Measurements from ENCODE around the gene TBRG4.

TBRG4 gene

GRCh38 chr7:45143616-45144015, 32.1 kb upstream of the TBRG4 start:
- no peak for DNase-seq (ENCODE audit: low read depth in 2 of 2)

GRCh38 chr7:45140827-45141226, 29.3 kb upstream of the TBRG4 start:
- no peak for DNase-seq (ENCODE audit: low read depth in 2 of 2)

- no peak for DNase-seq (ENCODE audit: low read depth in 2 of 2)
These were observed 27.2 kb upstream of the TBRG4 start for GRCh38 chr7:45138433-45139267.

- DNase-seq (ENCODE audit: low read depth in 2 of 2) = peak in 1 of 2 donors; percentile 39
These were observed 24.9 kb upstream of the TBRG4 start for GRCh38 chr7:45136106-45137060.

- DNase-seq (ENCODE audit: low read depth in 2 of 2) = no peak
These were observed 22.4 kb upstream of the TBRG4 start for GRCh38 chr7:45133877-45134276.

GRCh38 chr7:45133352-45133751, 21.9 kb upstream of the TBRG4 start:
- DNase-seq (ENCODE audit: low read depth in 2 of 2) = no peak

GRCh38 chr7:45132708-45133320, 21.3 kb upstream of the TBRG4 start:
- no peak for DNase-seq (ENCODE audit: low read depth in 2 of 2)

- no peak for DNase-seq (ENCODE audit: low read depth in 2 of 2)
These were observed 20.4 kb upstream of the TBRG4 start for GRCh38 chr7:45131891-45132290.

GRCh38 chr7:45130910-45131309, 19.4 kb upstream of the TBRG4 start:
- no peak for DNase-seq (ENCODE audit: low read depth in 2 of 2)

GRCh38 chr7:45129906-45130305, 18.4 kb upstream of the TBRG4 start:
- no peak for DNase-seq (ENCODE audit: low read depth in 2 of 2)

- no peak for DNase-seq (ENCODE audit: low read depth in 2 of 2)
These were observed 17.8 kb upstream of the TBRG4 start for GRCh38 chr7:45129181-45129800.

- DNase-seq (ENCODE audit: low read depth in 2 of 2) = no peak
These were observed 15.4 kb upstream of the TBRG4 start for GRCh38 chr7:45126920-45127319.

GRCh38 chr7:45126201-45126600, 14.7 kb upstream of the TBRG4 start:
- DNase-seq (ENCODE audit: low read depth in 2 of 2) = no peak

- DNase-seq (ENCODE audit: low read depth in 2 of 2) = no peak
These were observed 13.9 kb upstream of the TBRG4 start for GRCh38 chr7:45125193-45125904.

- DNase-seq (ENCODE audit: low read depth in 2 of 2) = no peak
These were observed 12.6 kb upstream of the TBRG4 start for GRCh38 chr7:45123913-45124710.

- DNase-seq (ENCODE audit: low read depth in 2 of 2) = no peak
These were observed 11.7 kb upstream of the TBRG4 start for GRCh38 chr7:45122975-45123860.

- no peak for DNase-seq (ENCODE audit: low read depth in 2 of 2)
These were observed 8.1 kb upstream of the TBRG4 start for GRCh38 chr7:45119550-45119949.

GRCh38 chr7:45118889-45119331, 7.4 kb upstream of the TBRG4 start:
- no peak for DNase-seq (ENCODE audit: low read depth in 2 of 2)

- DNase-seq (ENCODE audit: low read depth in 2 of 2) = no peak
These were observed 6.8 kb upstream of the TBRG4 start for GRCh38 chr7:45118292-45118691.

Data from stimulated activated CD8-positive, alpha-beta memory T cell treated with anti-CD3 and anti-CD28 coated beads, Interleukin-15, amount 100 ng/mL, for 4 hours (primary cell).